ENCODE results near the gene HSDL2. TPM values are rescaled to one million over a fixed set of nuclear protein-coding genes. Genes with fewer than 3 reads are reported as not detected.

The HSDL2 gene
- polyA plus RNA-seq, 1 experiment = 47.0 TPM

GRCh38 chr9:112493393-112494137 is 113.7 kb downstream of the HSDL2 start:
- H3K9me3 ChIP-seq (ENCODE audit: control insufficient read depth, insufficient read depth, low read length) = peaks cover 7% of the 10 kb centered on the region
- CTCF ChIA-PET = no interaction called here
- no peak for DNase-seq (ENCODE audit: low read depth, low spot score)
- POLR2A ChIA-PET = no interaction called here
- H3K27me3 ChIP-seq (ENCODE audit: control insufficient read depth, insufficient read depth, low read length) = no peaks in the 10 kb centered on the region
- no peak for TF ChIP-seq CTCF (IDR thresholded peaks at IDR 0.05; ENCODE audit: low read depth, low read length)
- no peak overlapping the region for H3K4me3 ChIP-seq (ENCODE audit: low read depth, low read length)
- no peak overlapping the region for H3K27ac ChIP-seq (ENCODE audit: low read depth, low read length)

- ChIA-PET POLR2A (interaction anchor here (0.7 kb wide), 1 partner anchor 9 kb away, joined by 3 read pairs; no protein-coding TSS in a partner anchor), CTCF (no interaction called here)
- no peaks in the 10 kb centered on the region for H3K27me3 ChIP-seq (ENCODE audit: control insufficient read depth, insufficient read depth, low read length)
- peaks cover 7% of the 10 kb centered on the region for H3K9me3 ChIP-seq (ENCODE audit: control insufficient read depth, insufficient read depth, low read length)
- no peak for TF ChIP-seq CTCF (IDR thresholded peaks at IDR 0.05; ENCODE audit: low read depth, low read length)
- DNase-seq (ENCODE audit: low read depth, low spot score) = no peak
- H3K4me3 ChIP-seq (ENCODE audit: low read depth, low read length) = no peak overlapping the region
- H3K27ac ChIP-seq (ENCODE audit: low read depth, low read length) = no peak overlapping the region
These were observed 114.2 kb downstream of the HSDL2 start for GRCh38 chr9:112494153-112494552.

- Histone ChIP-seq H3K4me3 (ENCODE audit: low read depth, low read length) (no peak overlapping the region), H3K27me3 (ENCODE audit: control insufficient read depth, insufficient read depth, low read length) (no peaks in the 10 kb centered on the region), H3K9me3 (ENCODE audit: control insufficient read depth, insufficient read depth, low read length) (peaks cover 7% of the 10 kb centered on the region), H3K27ac (ENCODE audit: low read depth, low read length) (no peak overlapping the region)
- DNase-seq (ENCODE audit: low read depth, low spot score) = no peak
- no peak for TF ChIP-seq CTCF (IDR thresholded peaks at IDR 0.05; ENCODE audit: low read depth, low read length)
- ChIA-PET CTCF (interaction anchor here (1.0 kb wide), 1 partner anchor 36 kb away, joined by 3 read pairs; no protein-coding TSS in a partner anchor), POLR2A (no interaction called here)
These were observed 115.7 kb downstream of the HSDL2 start for GRCh38 chr9:112495614-112496013.

GRCh38 chr9:112496074-112496722 is 116.3 kb downstream of the HSDL2 start:
- no peak for DNase-seq (ENCODE audit: low read depth, low spot score)
- TF ChIP-seq CTCF (IDR thresholded peaks at IDR 0.05; ENCODE audit: low read depth, low read length) = no peak
- no peak overlapping the region for H3K4me3 ChIP-seq (ENCODE audit: low read depth, low read length)
- ChIA-PET POLR2A (no interaction called here), CTCF (interaction anchor here (1.0 kb wide), 1 partner anchor 36 kb away, joined by 3 read pairs; no protein-coding TSS in a partner anchor)
- no peaks in the 10 kb centered on the region for H3K27me3 ChIP-seq (ENCODE audit: control insufficient read depth, insufficient read depth, low read length)
- H3K9me3 ChIP-seq (ENCODE audit: control insufficient read depth, insufficient read depth, low read length) = peaks cover 7% of the 10 kb centered on the region
- no peak overlapping the region for H3K27ac ChIP-seq (ENCODE audit: low read depth, low read length)

GRCh38 chr9:112500842-112501241 is 120.9 kb downstream of the HSDL2 start:
- no peak overlapping the region for H3K4me3 ChIP-seq (ENCODE audit: low read depth, low read length)
- no peaks in the 10 kb centered on the region for H3K9me3 ChIP-seq (ENCODE audit: control insufficient read depth, insufficient read depth, low read length)
- H3K27me3 ChIP-seq (ENCODE audit: control insufficient read depth, insufficient read depth, low read length) = no peaks in the 10 kb centered on the region
- no peak for TF ChIP-seq CTCF (IDR thresholded peaks at IDR 0.05; ENCODE audit: low read depth, low read length)
- POLR2A ChIA-PET = interaction anchor here (0.6 kb wide), 1 partner anchor 8 kb away, joined by 3 read pairs; no protein-coding TSS in a partner anchor
- CTCF ChIA-PET = no interaction called here
- DNase-seq (ENCODE audit: low read depth, low spot score) = no peak
- no peak overlapping the region for H3K27ac ChIP-seq (ENCODE audit: low read depth, low read length)

Data from AG04450 (cell line).